Astrocyte (in vitro differentiated cells and primary cell): ENCODE measurements around the gene FUNDC2.

ENCODE experiments used
- EZH2 ChIP-seq: IDR thresholded peaks from 2 replicates; pipeline ENCODE4 v1.6.1; 2012; ENCODE audit warnings: mild to moderate bottlenecking, low read length, inconsistent platforms; ENCODE audit not compliant: insufficient read depth
- TF ChIP-seq, protein P1 (sequence below): IDR thresholded peaks from 2 replicates; pipeline ENCODE4 v1.5.1; 2011; ENCODE audit warnings: low read depth, mild to moderate bottlenecking, inconsistent platforms, low read length, moderate library complexity; ENCODE audit not compliant: insufficient read depth

DNA sequence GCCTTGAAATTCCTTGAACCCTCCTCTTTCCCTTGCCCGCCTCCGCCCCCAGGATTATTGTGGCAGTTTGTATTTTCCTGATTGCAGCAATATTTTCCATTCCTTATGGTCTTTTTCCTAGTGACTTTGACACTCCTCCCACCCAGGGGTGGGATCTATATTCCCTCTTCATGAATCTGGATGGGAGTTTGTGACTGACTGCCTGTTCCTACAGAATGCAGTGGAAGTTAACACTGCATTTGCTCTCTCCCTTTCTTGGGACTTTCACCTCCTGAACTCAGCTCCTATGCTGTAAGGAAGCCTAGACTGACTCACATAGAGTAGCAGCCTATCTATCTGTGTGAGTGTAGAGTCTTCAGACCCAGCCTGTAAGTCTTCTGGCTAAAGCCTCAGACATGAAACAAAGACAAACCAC lies 2.2 kb downstream of the FUNDC2 start:
- TF ChIP-seq EZH2 = no peak
- TF ChIP-seq, protein P1, sequence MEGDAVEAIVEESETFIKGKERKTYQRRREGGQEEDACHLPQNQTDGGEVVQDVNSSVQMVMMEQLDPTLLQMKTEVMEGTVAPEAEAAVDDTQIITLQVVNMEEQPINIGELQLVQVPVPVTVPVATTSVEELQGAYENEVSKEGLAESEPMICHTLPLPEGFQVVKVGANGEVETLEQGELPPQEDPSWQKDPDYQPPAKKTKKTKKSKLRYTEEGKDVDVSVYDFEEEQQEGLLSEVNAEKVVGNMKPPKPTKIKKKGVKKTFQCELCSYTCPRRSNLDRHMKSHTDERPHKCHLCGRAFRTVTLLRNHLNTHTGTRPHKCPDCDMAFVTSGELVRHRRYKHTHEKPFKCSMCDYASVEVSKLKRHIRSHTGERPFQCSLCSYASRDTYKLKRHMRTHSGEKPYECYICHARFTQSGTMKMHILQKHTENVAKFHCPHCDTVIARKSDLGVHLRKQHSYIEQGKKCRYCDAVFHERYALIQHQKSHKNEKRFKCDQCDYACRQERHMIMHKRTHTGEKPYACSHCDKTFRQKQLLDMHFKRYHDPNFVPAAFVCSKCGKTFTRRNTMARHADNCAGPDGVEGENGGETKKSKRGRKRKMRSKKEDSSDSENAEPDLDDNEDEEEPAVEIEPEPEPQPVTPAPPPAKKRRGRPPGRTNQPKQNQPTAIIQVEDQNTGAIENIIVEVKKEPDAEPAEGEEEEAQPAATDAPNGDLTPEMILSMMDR = no peak
